Measurements from ENCODE around the gene HOXA10.

- no peak for TF ChIP-seq CTCF (IDR thresholded peaks at IDR 0.05 in 4 of 5, conservative IDR thresholded peaks at IDR 0.05 in 1 of 5)
- no peak for TF ChIP-seq POLR2A (IDR thresholded peaks at IDR 0.05)
These were observed 50.6 kb downstream of the HOXA10 start for GRCh38 chr7:27123477-27124053.
